ENCODE data around the gene PLAAT1.

The PLAAT1 gene

DNA sequence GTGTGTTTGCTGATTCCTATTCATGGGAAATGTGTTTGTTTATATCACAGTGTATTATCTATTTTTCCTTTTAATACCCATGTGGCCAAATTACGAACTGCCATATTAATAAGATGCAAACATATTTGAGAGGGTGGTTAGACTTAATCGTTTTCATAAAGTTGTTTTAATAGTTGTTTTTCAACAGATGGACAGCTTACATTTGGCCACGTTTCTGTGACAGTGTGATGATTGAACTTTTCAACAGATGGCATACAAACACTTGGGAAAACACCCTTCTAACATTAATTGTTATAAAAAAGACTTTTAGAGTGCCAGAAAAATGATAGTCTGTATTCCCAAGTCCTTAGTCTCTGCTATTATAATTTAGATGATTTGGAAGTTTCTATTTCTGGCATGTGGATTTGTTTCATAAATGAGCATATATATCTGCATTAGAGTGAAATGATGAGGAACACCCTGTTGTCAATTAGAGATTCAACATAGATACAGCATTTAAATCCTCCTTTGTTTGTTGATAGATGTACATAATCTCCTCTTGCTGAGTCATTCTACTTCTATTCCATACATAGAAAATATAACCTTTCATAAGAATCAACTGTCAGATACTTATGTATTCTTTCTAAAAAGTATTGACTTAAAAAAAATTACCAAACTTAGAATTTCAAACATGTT is 13.1 kb downstream of the PLAAT1 start:
- DNase-seq (ENCODE audit: low spot score): no peak

GRCh38 chr3:193261970-193262369 is 20.9 kb downstream of the PLAAT1 start:
- no peak for DNase-seq (ENCODE audit: low spot score)

- no peak for DNase-seq (ENCODE audit: low spot score)
Measured at GRCh38 chr3:193262707-193263106, 21.7 kb downstream of the PLAAT1 start.

DNA sequence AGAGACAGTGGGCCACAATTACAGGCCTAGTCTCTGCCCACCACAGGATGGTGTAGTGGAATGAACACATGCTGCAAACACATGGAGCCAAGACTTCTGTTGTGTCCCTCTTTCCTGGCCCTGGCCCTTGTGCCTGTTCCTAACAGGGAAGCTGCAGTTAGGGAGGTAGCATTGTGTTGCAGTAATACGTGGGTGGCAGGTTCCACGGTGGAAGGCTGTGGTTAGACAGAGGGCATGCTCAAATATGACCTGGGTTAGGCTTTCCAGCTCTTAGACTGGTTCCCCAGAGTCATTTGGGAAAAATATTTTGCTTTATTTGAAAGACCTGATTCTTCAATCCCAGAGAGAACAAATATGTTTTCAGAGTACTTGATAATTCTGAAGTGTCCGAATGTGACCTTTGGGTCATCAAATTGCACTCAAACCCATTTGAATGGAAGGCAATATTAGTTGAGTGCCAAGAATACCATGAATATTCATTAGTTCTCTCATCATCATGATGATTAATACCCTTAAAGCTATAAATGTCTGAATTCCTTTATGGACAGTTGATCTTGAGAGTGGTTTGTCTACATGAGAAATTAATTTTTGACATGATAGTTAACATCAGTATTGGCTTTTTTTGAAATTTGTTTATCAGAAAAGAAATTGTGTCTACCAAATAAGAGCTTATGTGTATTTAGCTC is 28.5 kb downstream of the PLAAT1 start:
- no peak for DNase-seq (ENCODE audit: low spot score)

DNA sequence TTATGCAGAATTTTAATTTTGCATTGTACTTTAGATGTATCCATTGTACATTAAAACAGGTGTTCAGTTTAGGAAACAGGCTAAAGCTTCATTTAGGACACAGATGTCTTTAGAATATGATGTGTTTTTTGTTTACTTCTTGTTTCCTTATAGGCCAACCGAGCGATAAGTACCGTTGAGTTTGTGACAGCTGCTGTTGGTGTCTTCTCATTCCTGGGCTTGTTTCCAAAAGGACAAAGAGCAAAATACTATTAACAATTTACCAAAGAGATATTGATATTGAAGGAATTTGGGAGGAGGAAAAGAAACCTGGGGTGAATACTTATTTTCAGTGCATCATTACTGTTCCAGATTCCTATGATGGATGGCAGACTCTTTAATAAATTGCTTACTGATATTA is 29.4 kb downstream of the PLAAT1 start:
- no peak for DNase-seq (ENCODE audit: low spot score)

DNA sequence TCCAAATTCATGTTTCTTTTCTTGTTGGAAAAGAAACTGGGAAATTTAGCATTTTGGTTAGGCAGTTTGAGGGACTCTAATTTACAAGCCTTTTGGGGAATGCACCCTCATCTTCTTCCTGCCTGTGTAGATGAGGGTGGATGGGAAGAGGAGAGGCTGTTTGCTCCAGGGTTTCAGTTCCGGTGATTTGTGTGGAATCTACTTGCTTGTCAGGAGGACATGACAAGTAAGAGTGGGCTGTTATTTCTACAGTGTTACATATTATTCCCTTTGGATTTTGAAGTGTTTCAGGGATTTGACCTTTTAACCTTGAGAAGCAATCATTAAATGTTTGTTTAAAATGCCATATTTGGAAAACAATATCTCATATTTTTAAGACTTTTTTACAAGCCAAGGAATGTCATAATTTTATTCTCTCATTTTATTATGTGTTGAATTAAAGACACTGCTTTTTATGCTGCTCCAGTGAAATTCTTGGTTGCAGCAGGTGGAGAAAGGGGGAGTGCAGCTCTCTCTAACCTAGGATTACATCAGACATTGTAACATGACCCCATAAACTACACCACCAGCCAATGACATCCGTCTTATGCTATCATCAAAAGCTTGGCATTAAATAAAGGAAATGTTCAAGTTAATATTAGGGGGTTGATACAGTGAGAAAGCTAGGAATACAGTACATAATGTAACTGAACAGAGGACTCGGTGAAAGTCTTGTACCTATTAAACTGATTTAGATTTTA is 30.2 kb downstream of the PLAAT1 start:
- no peak for DNase-seq (ENCODE audit: low spot score)

DNA sequence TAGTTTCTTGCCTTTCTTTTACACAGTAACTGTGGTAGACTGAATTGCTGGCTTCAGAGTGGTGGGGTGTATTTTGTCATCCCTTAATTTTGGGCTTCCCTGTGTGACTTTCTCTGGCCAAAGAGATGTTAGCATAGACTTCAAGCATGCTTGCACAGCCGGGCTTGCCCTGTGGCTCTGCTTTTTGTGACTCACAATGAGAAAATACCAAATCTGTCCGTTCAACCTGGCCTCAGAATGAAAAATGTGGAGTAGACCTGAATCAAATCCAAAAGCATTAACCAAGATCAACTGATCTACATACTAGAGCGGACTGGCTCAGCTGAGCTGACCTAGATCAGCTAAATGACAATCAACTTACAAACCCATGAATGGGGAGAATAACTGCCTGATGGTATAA is 51.4 kb downstream of the PLAAT1 start:
- DNase-seq (ENCODE audit: low spot score): no peak

GRCh38 chr3:193295985-193296384 is 55.0 kb downstream of the PLAAT1 start:
- DNase-seq (ENCODE audit: low spot score): no peak

DNA sequence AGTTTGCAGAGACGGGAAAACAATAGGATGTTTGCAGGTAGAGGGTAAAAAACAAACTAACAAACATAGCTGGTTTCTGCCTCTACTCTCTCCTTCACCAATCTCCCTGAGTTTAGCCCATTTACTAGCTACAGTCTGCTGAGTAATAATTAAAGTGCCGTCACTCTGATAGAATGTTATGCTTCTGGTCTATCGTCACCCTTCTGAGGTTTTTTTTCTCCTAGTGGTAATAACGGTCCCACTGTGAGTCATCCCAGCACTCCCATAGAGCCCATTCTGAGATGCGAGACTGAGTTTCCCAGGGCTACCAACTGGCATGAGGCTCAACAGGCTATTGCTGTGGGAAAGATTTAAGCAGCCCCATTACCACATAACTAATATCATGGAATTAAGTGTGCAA is 56.4 kb downstream of the PLAAT1 start:
- no peak for DNase-seq (ENCODE audit: low spot score)

GRCh38 chr3:193301433-193301832 is 60.4 kb downstream of the PLAAT1 start:
- no peak for DNase-seq (ENCODE audit: low spot score)

DNA sequence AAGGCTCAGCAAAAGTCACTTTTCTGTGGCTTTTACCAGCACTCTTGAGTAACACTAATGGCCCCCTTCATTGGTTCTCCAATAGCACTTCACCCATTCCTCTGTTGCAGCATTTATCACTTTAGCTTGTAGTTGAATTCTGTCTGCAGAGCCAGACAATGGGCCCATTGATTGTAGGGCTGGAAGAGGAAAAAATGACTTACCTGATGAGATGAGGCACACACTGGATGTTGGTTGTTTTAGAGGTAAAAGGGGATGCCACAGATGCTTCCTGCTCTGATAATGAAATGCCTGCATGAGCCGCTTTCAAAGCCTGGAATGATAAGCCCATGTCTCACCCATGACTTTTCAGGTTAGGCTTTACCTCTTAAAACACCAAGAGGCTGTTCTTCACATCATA is 64.3 kb downstream of the PLAAT1 start:
- DNase-seq (ENCODE audit: low spot score): no peak

GRCh38 chr3:193310914-193311723 is 70.1 kb downstream of the PLAAT1 start:
- no peak for DNase-seq (ENCODE audit: low spot score)

- no peak for DNase-seq (ENCODE audit: low spot score)
Measured at GRCh38 chr3:193313061-193313958, 72.3 kb downstream of the PLAAT1 start.

DNA sequence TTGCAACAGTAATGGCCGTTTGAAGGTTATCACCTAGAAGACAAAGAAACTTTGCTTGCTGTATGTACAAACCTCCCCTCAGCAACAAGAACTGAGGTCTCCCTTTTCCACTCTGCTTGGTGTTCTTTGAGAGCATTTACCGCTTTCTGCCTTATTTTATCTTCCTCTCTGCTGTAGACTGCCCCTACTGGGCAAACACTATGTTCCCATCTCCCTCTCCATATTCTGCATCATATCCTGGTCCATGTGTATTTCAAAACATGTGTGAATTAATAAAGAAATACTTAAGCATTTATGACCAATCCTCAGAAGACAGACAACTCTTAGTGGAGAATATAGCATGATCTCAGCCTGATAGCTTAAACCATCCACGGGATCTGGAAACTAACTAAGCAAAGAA is 73.1 kb downstream of the PLAAT1 start:
- no peak for DNase-seq (ENCODE audit: low spot score)

GRCh38 chr3:193317682-193318300 is 76.8 kb downstream of the PLAAT1 start:
- DNase-seq (ENCODE audit: low spot score): no peak
